AG08396 (cell line): ENCODE data around the gene FAM89B.

Experiments used
- DNase-seq: peaks from one replicate; pipeline ENCODE4 v3.0.0; 2012; ENCODE audit warnings: low spot score, mixed read lengths

Gene FAM89B

GRCh38 chr11:65538915-65539743, 33.2 kb upstream of the FAM89B start:
- no peak for DNase-seq

GRCh38 chr11:65539744-65540289, 32.5 kb upstream of the FAM89B start:
- no peak for DNase-seq

- DNase-seq = peak; percentile 98
Measured at GRCh38 chr11:65540290-65541092, 31.8 kb upstream of the FAM89B start.

- DNase-seq = no peak
Measured at GRCh38 chr11:65541093-65541982, 31.0 kb upstream of the FAM89B start.

- DNase-seq = no peak
Measured at GRCh38 chr11:65542738-65543390, 29.5 kb upstream of the FAM89B start.

- DNase-seq = no peak
Measured at GRCh38 chr11:65545853-65546216, 26.5 kb upstream of the FAM89B start.

- DNase-seq = no peak
Measured at GRCh38 chr11:65546217-65546958, 25.9 kb upstream of the FAM89B start.

- no peak for DNase-seq
Measured at GRCh38 chr11:65547446-65548125, 24.8 kb upstream of the FAM89B start.

- DNase-seq = no peak
Measured at GRCh38 chr11:65548395-65548794, 23.9 kb upstream of the FAM89B start.

GRCh38 chr11:65549096-65549495, 23.2 kb upstream of the FAM89B start:
- no peak for DNase-seq

GRCh38 chr11:65551572-65552387, 20.6 kb upstream of the FAM89B start:
- no peak for DNase-seq

- DNase-seq = no peak
Measured at GRCh38 chr11:65552388-65552951, 19.9 kb upstream of the FAM89B start.

- DNase-seq = no peak
Measured at GRCh38 chr11:65553301-65554001, 18.9 kb upstream of the FAM89B start.

- DNase-seq = no peak
Measured at GRCh38 chr11:65554057-65554818, 18.1 kb upstream of the FAM89B start.

- DNase-seq = no peak
Measured at GRCh38 chr11:65554842-65555430, 17.4 kb upstream of the FAM89B start.

- peak; percentile 89 for DNase-seq
Measured at GRCh38 chr11:65555693-65556231, 16.6 kb upstream of the FAM89B start.
